Measurements from ENCODE around the gene CA10. TPM values are rescaled to one million over a fixed set of nuclear protein-coding genes. Genes with fewer than 3 reads are reported as not detected.

CA10 gene
- total RNA-seq, 1 donor from 2014 or later, result not detected

- H3K36me3 Mint-ChIP-seq (ENCODE audit: unreplicated experiment), result no peaks in the 10 kb centered on the region
- DNase-seq (ENCODE audit: extremely low spot score, unreplicated experiment), result no peak
- H3K4me3 Mint-ChIP-seq (ENCODE audit: unreplicated experiment), result no peak overlapping the region
- no peaks in the 10 kb centered on the region for H3K9me3 Mint-ChIP-seq (ENCODE audit: unreplicated experiment)
- peaks cover 4% of the 10 kb centered on the region for H3K27me3 Mint-ChIP-seq (ENCODE audit: unreplicated experiment)
- no peak overlapping the region for H3K27ac Mint-ChIP-seq (ENCODE audit: unreplicated experiment)
- no peak for TF ChIP-seq CTCF (IDR thresholded peaks at IDR 0.05)
- H3K4me1 Mint-ChIP-seq (ENCODE audit: unreplicated experiment), result peaks cover 3% of the 10 kb centered on the region
These were observed 389.8 kb downstream of the CA10 start for GRCh38 chr17:51768706-51769105.

- no peak for DNase-seq (ENCODE audit: extremely low spot score, unreplicated experiment)
- H3K4me1 Mint-ChIP-seq (ENCODE audit: unreplicated experiment), result peaks cover 3% of the 10 kb centered on the region
- H3K36me3 Mint-ChIP-seq (ENCODE audit: unreplicated experiment), result no peaks in the 10 kb centered on the region
- H3K9me3 Mint-ChIP-seq (ENCODE audit: unreplicated experiment), result no peaks in the 10 kb centered on the region
- no peak overlapping the region for H3K27ac Mint-ChIP-seq (ENCODE audit: unreplicated experiment)
- no peak overlapping the region for H3K4me3 Mint-ChIP-seq (ENCODE audit: unreplicated experiment)
- no peak for TF ChIP-seq CTCF (IDR thresholded peaks at IDR 0.05)
- H3K27me3 Mint-ChIP-seq (ENCODE audit: unreplicated experiment), result peaks cover 11% of the 10 kb centered on the region
These were observed 391.2 kb downstream of the CA10 start for GRCh38 chr17:51767287-51767686.

DNA sequence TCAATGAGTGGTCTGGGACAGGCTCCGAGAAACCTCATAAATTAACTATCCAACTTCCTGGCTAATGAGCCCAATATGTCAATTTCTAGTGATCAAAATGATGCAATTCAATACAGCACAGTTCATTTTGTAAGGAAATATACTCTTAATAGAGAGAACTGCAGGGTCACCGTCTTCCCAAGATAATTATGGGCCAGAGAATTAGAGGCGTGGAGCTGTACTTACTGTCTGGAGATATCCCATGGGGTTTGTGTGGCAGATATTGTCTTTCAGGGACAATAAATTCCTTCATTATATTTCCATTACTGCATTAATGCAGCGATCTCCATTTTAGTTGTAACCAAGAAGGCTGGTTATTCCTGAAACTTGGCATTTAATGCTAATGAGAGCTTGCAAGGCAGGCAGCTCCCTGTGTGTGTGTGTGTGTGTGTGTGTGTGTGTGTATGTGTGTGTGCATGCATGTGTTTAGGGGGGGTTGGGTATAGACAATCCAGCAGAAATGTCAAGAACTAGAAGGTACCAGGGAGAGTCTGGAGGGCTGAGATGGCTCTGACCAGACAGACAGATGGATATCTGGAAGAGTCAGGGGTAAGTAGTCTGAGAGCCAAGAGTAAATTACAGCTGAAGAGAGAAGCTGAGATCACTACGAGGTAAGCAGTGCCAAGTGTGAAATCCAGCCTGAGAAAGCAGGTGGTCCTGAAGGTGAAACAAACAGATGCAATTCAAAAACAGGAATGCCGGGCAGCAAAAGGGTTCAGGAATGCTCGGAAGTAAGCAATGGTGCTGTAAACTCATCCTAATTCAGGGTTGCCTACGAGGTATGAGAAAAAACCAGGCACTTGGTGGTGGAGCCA lies 393.0 kb downstream of the CA10 start:
- Mint-ChIP-seq H3K36me3 (ENCODE audit: unreplicated experiment) (no peaks in the 10 kb centered on the region), H3K27me3 (ENCODE audit: unreplicated experiment) (peaks cover 13% of the 10 kb centered on the region), H3K4me1 (ENCODE audit: unreplicated experiment) (peaks cover 3% of the 10 kb centered on the region), H3K27ac (ENCODE audit: unreplicated experiment) (no peak overlapping the region), H3K4me3 (ENCODE audit: unreplicated experiment) (no peak overlapping the region), H3K9me3 (ENCODE audit: unreplicated experiment) (no peaks in the 10 kb centered on the region)
- DNase-seq (ENCODE audit: extremely low spot score, unreplicated experiment), result no peak
- no peak for TF ChIP-seq CTCF (IDR thresholded peaks at IDR 0.05)

DNA sequence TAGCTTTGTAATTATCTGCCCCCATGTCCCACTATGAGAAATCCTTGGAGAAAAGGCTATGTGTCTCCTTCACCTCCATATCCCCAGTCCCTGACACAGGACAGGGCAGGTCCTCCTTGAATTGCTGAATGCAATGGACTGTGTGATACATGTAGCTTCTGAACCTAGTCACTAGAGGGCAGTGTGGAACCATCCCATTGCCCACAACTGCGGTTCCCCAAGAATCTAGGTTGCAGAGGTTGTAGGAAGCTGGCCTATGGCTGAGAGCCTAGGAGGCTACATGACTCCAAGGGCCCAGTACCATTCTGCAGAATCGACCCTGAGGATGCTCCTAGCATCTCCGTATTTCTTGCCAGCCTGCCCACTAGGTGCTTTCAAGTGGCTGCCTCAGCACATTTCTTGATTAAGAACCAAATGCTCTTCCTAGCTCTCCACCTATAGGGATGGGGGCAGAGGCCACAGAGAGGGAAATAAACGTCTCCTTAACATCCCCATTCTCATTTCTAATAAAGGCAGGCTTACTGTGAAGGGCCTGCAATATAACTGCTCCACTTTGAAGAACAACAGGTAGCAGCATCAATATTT lies 394.0 kb downstream of the CA10 start:
- Mint-ChIP-seq H3K27ac (ENCODE audit: unreplicated experiment) (no peak overlapping the region), H3K4me1 (ENCODE audit: unreplicated experiment) (no peaks in the 10 kb centered on the region), H3K4me3 (ENCODE audit: unreplicated experiment) (no peak overlapping the region), H3K27me3 (ENCODE audit: unreplicated experiment) (peaks cover 15% of the 10 kb centered on the region), H3K9me3 (ENCODE audit: unreplicated experiment) (no peaks in the 10 kb centered on the region), H3K36me3 (ENCODE audit: unreplicated experiment) (no peaks in the 10 kb centered on the region)
- TF ChIP-seq CTCF (IDR thresholded peaks at IDR 0.05), result peak; percentile 91
- no peak for DNase-seq (ENCODE audit: extremely low spot score, unreplicated experiment)

DNA sequence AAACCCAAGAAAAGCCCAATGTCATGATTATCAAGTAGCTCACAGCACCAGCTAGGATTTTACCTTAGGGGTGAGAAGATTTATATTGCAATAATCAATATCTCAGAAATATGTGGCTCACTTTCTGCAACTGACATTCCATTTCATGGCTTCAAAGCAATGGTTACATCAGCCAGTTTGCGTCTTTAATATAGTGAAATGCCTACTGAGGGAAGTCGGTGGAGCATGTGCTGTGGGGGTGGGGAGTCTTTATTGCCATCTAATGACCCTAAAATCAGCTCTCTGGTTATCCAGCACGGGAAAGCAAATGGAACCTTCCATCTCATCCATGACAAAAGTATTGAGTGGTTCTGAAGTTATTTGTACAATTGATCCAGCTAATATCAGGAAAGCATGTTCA lies 395.5 kb downstream of the CA10 start:
- no peak for DNase-seq (ENCODE audit: extremely low spot score, unreplicated experiment)
- Mint-ChIP-seq H3K9me3 (ENCODE audit: unreplicated experiment) (no peaks in the 10 kb centered on the region), H3K36me3 (ENCODE audit: unreplicated experiment) (no peaks in the 10 kb centered on the region), H3K4me1 (ENCODE audit: unreplicated experiment) (no peaks in the 10 kb centered on the region), H3K27ac (ENCODE audit: unreplicated experiment) (no peak overlapping the region), H3K27me3 (ENCODE audit: unreplicated experiment) (peaks cover 15% of the 10 kb centered on the region), H3K4me3 (ENCODE audit: unreplicated experiment) (no peak overlapping the region)
- TF ChIP-seq CTCF (IDR thresholded peaks at IDR 0.05), result no peak

All from osteocyte (in vitro differentiated cells).